Measurements from ENCODE around the gene KATNA1. TPM values are rescaled to one million over a fixed set of nuclear protein-coding genes. Genes with fewer than 3 reads are reported as not detected.

The KATNA1 gene
- total and polyA plus RNA-seq, 9 of the 15 experiments (the other 6 are each of a cell fraction or from before 2014, with no cell fraction given): 22.5 to 76.9 (median 45.0) TPM

DNA sequence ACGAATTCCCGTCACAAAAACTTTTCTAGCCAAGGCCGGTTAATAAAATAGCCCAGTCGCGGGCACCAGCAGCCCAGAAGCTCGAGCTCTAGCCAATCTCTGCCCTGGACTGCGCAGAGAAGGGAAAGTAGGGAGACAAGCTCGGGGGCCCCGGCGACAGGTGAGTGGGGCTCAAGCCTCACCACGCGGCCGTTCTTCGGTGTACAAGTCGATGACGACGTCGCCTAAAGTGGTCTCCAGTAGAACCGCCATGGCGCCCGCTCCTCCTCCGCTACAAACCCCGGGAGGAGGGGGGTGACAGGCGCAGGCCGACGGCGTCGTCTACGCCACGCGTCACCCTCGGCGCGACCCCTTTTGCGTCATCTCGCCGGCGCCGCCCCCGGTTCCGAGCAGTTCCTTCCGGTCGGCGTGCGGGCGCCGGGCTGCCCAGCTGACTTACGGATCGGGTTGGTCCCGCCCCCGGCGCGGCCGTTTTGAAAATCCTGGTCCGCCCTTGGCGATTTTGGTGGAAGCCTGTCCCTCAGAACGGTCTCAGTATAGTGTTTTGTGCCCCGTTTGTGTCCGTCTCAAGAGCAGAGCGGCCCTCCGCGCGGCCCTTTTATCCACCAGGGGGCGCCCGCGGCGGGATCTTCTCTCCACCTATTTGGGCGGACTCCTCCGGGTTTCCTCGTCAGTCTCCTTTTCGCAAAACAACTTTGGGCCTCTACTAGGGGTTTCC, 102.6 kb downstream of the KATNA1 start, which contains the start of gene PPIL4 (continued):
- TF ChIP-seq, protein P1, sequence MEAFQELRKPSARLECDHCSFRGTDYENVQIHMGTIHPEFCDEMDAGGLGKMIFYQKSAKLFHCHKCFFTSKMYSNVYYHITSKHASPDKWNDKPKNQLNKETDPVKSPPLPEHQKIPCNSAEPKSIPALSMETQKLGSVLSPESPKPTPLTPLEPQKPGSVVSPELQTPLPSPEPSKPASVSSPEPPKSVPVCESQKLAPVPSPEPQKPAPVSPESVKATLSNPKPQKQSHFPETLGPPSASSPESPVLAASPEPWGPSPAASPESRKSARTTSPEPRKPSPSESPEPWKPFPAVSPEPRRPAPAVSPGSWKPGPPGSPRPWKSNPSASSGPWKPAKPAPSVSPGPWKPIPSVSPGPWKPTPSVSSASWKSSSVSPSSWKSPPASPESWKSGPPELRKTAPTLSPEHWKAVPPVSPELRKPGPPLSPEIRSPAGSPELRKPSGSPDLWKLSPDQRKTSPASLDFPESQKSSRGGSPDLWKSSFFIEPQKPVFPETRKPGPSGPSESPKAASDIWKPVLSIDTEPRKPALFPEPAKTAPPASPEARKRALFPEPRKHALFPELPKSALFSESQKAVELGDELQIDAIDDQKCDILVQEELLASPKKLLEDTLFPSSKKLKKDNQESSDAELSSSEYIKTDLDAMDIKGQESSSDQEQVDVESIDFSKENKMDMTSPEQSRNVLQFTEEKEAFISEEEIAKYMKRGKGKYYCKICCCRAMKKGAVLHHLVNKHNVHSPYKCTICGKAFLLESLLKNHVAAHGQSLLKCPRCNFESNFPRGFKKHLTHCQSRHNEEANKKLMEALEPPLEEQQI (IDR thresholded peaks at IDR 0.05): peak; percentile 64; the same call in 1 of the 2 replicates
- TF ChIP-seq RBM22 (IDR thresholded peaks at IDR 0.05; ENCODE audit: low read depth, low read length, poor library complexity, severe bottlenecking): peak; percentile 57
- TF ChIP-seq JUNB (CRISPR knock-in tag; conservative IDR thresholded peaks at IDR 0.05): no peak
- peak; percentile 35; the same call in 1 of the 2 replicates for TF ChIP-seq CEBPB (tag; IDR thresholded peaks at IDR 0.05)
- TF ChIP-seq ZSCAN32 (CRISPR knock-in tag; IDR thresholded peaks at IDR 0.05): 0 out of 2 replicates have a peak, but pooled peaks have one; percentile 3
- no peak for TF ChIP-seq POLR3A (IDR thresholded peaks at IDR 0.05; ENCODE audit: borderline replicate concordance, extremely low read depth, insufficient read depth, insufficient read length)
- peak; percentile 78 for TF ChIP-seq CEBPG (CRISPR knock-in tag; IDR thresholded peaks at IDR 0.05)
- peak in 1 of 2 experiments; percentile 48; a peak in 1 of 4 replicates for TF ChIP-seq CEBPG (tag; conservative IDR thresholded peaks at IDR 0.05 in 1 of 2, IDR thresholded peaks at IDR 0.05 in 1 of 2)
- no peak for TF ChIP-seq THRAP3 (IDR thresholded peaks at IDR 0.05; ENCODE audit: borderline replicate concordance)
- 0 out of 2 replicates have a peak, but pooled peaks have one; percentile 25 for TF ChIP-seq CHD2 (IDR thresholded peaks at IDR 0.05; ENCODE audit: low read depth, low read length)
- no peak for TF ChIP-seq DNMT1 (IDR thresholded peaks at IDR 0.05)
- TF ChIP-seq ZBTB1 (CRISPR knock-in tag; IDR thresholded peaks at IDR 0.05; ENCODE audit: borderline replicate concordance, low read depth): no peak
- TF ChIP-seq, protein P2, sequence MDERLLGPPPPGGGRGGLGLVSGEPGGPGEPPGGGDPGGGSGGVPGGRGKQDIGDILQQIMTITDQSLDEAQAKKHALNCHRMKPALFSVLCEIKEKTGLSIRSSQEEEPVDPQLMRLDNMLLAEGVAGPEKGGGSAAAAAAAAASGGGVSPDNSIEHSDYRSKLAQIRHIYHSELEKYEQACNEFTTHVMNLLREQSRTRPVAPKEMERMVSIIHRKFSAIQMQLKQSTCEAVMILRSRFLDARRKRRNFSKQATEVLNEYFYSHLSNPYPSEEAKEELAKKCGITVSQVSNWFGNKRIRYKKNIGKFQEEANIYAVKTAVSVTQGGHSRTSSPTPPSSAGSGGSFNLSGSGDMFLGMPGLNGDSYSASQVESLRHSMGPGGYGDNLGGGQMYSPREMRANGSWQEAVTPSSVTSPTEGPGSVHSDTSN (CRISPR knock-in tag; IDR thresholded peaks at IDR 0.05; ENCODE audit: low read depth): no peak
- TF ChIP-seq, protein P2 (tag; conservative IDR thresholded peaks at IDR 0.05; ENCODE audit: low read depth): no peak
- TF ChIP-seq, protein P3, sequence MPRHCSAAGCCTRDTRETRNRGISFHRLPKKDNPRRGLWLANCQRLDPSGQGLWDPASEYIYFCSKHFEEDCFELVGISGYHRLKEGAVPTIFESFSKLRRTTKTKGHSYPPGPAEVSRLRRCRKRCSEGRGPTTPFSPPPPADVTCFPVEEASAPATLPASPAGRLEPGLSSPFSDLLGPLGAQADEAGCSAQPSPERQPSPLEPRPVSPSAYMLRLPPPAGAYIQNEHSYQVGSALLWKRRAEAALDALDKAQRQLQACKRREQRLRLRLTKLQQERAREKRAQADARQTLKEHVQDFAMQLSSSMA (CRISPR knock-in tag; IDR thresholded peaks at IDR 0.05): no peak
- TF ChIP-seq POU5F1 (IDR thresholded peaks at IDR 0.05; ENCODE audit: borderline replicate concordance, low read depth, low read length, partially characterized antibody): no peak
- no peak for TF ChIP-seq E2F3 (CRISPR knock-in tag; IDR thresholded peaks at IDR 0.05)
- TF ChIP-seq KAT8 (IDR thresholded peaks at IDR 0.05; ENCODE audit: low read depth): no peak
- TF ChIP-seq MTA3 (IDR thresholded peaks at IDR 0.05; ENCODE audit: borderline replicate concordance): peak; percentile 90; the same call in 1 of the 2 replicates
- TF ChIP-seq PYGO2 (tag; IDR thresholded peaks at IDR 0.05): no peak
- TF ChIP-seq, protein P4, sequence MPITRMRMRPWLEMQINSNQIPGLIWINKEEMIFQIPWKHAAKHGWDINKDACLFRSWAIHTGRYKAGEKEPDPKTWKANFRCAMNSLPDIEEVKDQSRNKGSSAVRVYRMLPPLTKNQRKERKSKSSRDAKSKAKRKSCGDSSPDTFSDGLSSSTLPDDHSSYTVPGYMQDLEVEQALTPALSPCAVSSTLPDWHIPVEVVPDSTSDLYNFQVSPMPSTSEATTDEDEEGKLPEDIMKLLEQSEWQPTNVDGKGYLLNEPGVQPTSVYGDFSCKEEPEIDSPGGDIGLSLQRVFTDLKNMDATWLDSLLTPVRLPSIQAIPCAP (CRISPR knock-in tag; IDR thresholded peaks at IDR 0.05; ENCODE audit: borderline replicate concordance): no peak; the same call in 1 of the 2 replicates
- peak; percentile 97 for TF ChIP-seq DACH1 (IDR thresholded peaks at IDR 0.05; ENCODE audit: partially characterized antibody)
